ENCODE data around the gene EIF2D.
"Not testable (repeated sequence)": the region's sequence is repeated elsewhere in the genome, so short reads cannot be mapped to it uniquely, and the experiment has no call there.

EIF2D gene

GRCh38 chr1:206651958-206652890, 40.0 kb upstream of the EIF2D start:
- H3K27me3 ChIP-seq (ENCODE audit: control insufficient read depth in 1 of 2, insufficient read depth in 2 of 2, low read length in 2 of 2): no peaks in the 10 kb centered on the region
- no peaks in the 10 kb centered on the region for H3K9me3 ChIP-seq (ENCODE audit: low read length)
- no peaks in the 10 kb centered on the region for H3K4me1 ChIP-seq (ENCODE audit: insufficient read depth, low read length)
- no peak overlapping the region for H3K27ac ChIP-seq (ENCODE audit: low read depth, low read length)
- H3K9ac ChIP-seq (ENCODE audit: low read length): no peak overlapping the region
- no peak overlapping the region for H3K4me3 ChIP-seq (ENCODE audit: low read depth in 1 of 2, low read length in 2 of 2)
- H3K36me3 ChIP-seq (ENCODE audit: insufficient read depth, low read length): peaks cover 14% of the 10 kb centered on the region

GRCh38 chr1:206651014-206651413, 38.7 kb upstream of the EIF2D start:
- H3K9me3 ChIP-seq (ENCODE audit: low read length): no peaks in the 10 kb centered on the region
- H3K27ac ChIP-seq (ENCODE audit: low read depth, low read length): no peak overlapping the region
- H3K27me3 ChIP-seq (ENCODE audit: control insufficient read depth in 1 of 2, insufficient read depth in 2 of 2, low read length in 2 of 2): no peaks in the 10 kb centered on the region
- no peak overlapping the region for H3K9ac ChIP-seq (ENCODE audit: low read length)
- H3K4me3 ChIP-seq (ENCODE audit: low read depth in 1 of 2, low read length in 2 of 2): no peak overlapping the region
- peaks cover 14% of the 10 kb centered on the region for H3K36me3 ChIP-seq (ENCODE audit: insufficient read depth, low read length)
- H3K4me1 ChIP-seq (ENCODE audit: insufficient read depth, low read length): no peaks in the 10 kb centered on the region

- Histone ChIP-seq H3K27ac (ENCODE audit: low read depth, low read length) (no peak overlapping the region), H3K9ac (ENCODE audit: low read length) (no peak overlapping the region), H3K36me3 (ENCODE audit: insufficient read depth, low read length) (peaks cover 14% of the 10 kb centered on the region), H3K9me3 (ENCODE audit: low read length) (no peaks in the 10 kb centered on the region), H3K27me3 (ENCODE audit: control insufficient read depth in 1 of 2, insufficient read depth in 2 of 2, low read length in 2 of 2) (no peaks in the 10 kb centered on the region), H3K4me1 (ENCODE audit: insufficient read depth, low read length) (no peaks in the 10 kb centered on the region), H3K4me3 (ENCODE audit: low read depth in 1 of 2, low read length in 2 of 2) (no peak overlapping the region)
Observed at GRCh38 chr1:206649261-206649921, 37.1 kb upstream of the EIF2D start.

GRCh38 chr1:206647224-206647623, 35.0 kb upstream of the EIF2D start:
- peaks cover 14% of the 10 kb centered on the region for H3K36me3 ChIP-seq (ENCODE audit: insufficient read depth, low read length)
- H3K9ac ChIP-seq (ENCODE audit: low read length): no peak overlapping the region
- no peak overlapping the region for H3K27ac ChIP-seq (ENCODE audit: low read depth, low read length)
- no peaks in the 10 kb centered on the region for H3K4me1 ChIP-seq (ENCODE audit: insufficient read depth, low read length)
- no peaks in the 10 kb centered on the region for H3K9me3 ChIP-seq (ENCODE audit: low read length)
- H3K27me3 ChIP-seq (ENCODE audit: control insufficient read depth in 1 of 2, insufficient read depth in 2 of 2, low read length in 2 of 2): no peaks in the 10 kb centered on the region
- no peak overlapping the region for H3K4me3 ChIP-seq (ENCODE audit: low read depth in 1 of 2, low read length in 2 of 2)

- no peaks in the 10 kb centered on the region for H3K27me3 ChIP-seq (ENCODE audit: control insufficient read depth in 1 of 2, insufficient read depth in 2 of 2, low read length in 2 of 2)
- H3K9ac ChIP-seq (ENCODE audit: low read length): no peak overlapping the region
- no peak overlapping the region for H3K27ac ChIP-seq (ENCODE audit: low read depth, low read length)
- no peaks in the 10 kb centered on the region for H3K4me1 ChIP-seq (ENCODE audit: insufficient read depth, low read length)
- H3K9me3 ChIP-seq (ENCODE audit: low read length): no peaks in the 10 kb centered on the region
- H3K36me3 ChIP-seq (ENCODE audit: insufficient read depth, low read length): peaks cover 14% of the 10 kb centered on the region
- no peak overlapping the region for H3K4me3 ChIP-seq (ENCODE audit: low read depth in 1 of 2, low read length in 2 of 2)
Observed at GRCh38 chr1:206646504-206646903, 34.2 kb upstream of the EIF2D start.

- Histone ChIP-seq H3K27ac (ENCODE audit: low read depth, low read length) (no peak overlapping the region), H3K4me1 (ENCODE audit: insufficient read depth, low read length) (no peaks in the 10 kb centered on the region), H3K9me3 (ENCODE audit: low read length) (no peaks in the 10 kb centered on the region), H3K36me3 (ENCODE audit: insufficient read depth, low read length) (peaks cover 9% of the 10 kb centered on the region), H3K27me3 (ENCODE audit: control insufficient read depth in 1 of 2, insufficient read depth in 2 of 2, low read length in 2 of 2) (no peaks in the 10 kb centered on the region), H3K4me3 (ENCODE audit: low read depth in 1 of 2, low read length in 2 of 2) (no peak overlapping the region), H3K9ac (ENCODE audit: low read length) (no peak overlapping the region)
Observed at GRCh38 chr1:206643118-206643698, 30.9 kb upstream of the EIF2D start.

GRCh38 chr1:206642074-206642473, 29.8 kb upstream of the EIF2D start:
- not testable (repeated sequence) for H3K4me1 ChIP-seq (ENCODE audit: insufficient read depth, low read length); H3K9me3 ChIP-seq (ENCODE audit: low read length); H3K9ac ChIP-seq (ENCODE audit: low read length); H3K4me3 ChIP-seq (ENCODE audit: low read depth in 1 of 2, low read length in 2 of 2); H3K27me3 ChIP-seq (ENCODE audit: control insufficient read depth in 1 of 2, insufficient read depth in 2 of 2, low read length in 2 of 2); H3K27ac ChIP-seq (ENCODE audit: low read depth, low read length); H3K36me3 ChIP-seq (ENCODE audit: insufficient read depth, low read length)

GRCh38 chr1:206637605-206638004, 25.3 kb upstream of the EIF2D start:
- no peak overlapping the region for H3K4me3 ChIP-seq (ENCODE audit: low read depth in 1 of 2, low read length in 2 of 2)
- no peak overlapping the region for H3K9ac ChIP-seq (ENCODE audit: low read length)
- H3K4me1 ChIP-seq (ENCODE audit: insufficient read depth, low read length): peaks cover 9% of the 10 kb centered on the region
- no peaks in the 10 kb centered on the region for H3K27me3 ChIP-seq (ENCODE audit: control insufficient read depth in 1 of 2, insufficient read depth in 2 of 2, low read length in 2 of 2)
- no peaks in the 10 kb centered on the region for H3K36me3 ChIP-seq (ENCODE audit: insufficient read depth, low read length)
- H3K9me3 ChIP-seq (ENCODE audit: low read length): no peaks in the 10 kb centered on the region
- H3K27ac ChIP-seq (ENCODE audit: low read depth, low read length): no peak overlapping the region

- H3K9me3 ChIP-seq (ENCODE audit: low read length): no peaks in the 10 kb centered on the region
- no peak overlapping the region for H3K27ac ChIP-seq (ENCODE audit: low read depth, low read length)
- H3K4me3 ChIP-seq (ENCODE audit: low read depth in 1 of 2, low read length in 2 of 2): no peak overlapping the region
- no peak overlapping the region for H3K9ac ChIP-seq (ENCODE audit: low read length)
- no peaks in the 10 kb centered on the region for H3K27me3 ChIP-seq (ENCODE audit: control insufficient read depth in 1 of 2, insufficient read depth in 2 of 2, low read length in 2 of 2)
- peaks cover 9% of the 10 kb centered on the region for H3K4me1 ChIP-seq (ENCODE audit: insufficient read depth, low read length)
- no peaks in the 10 kb centered on the region for H3K36me3 ChIP-seq (ENCODE audit: insufficient read depth, low read length)
Observed at GRCh38 chr1:206636671-206637070, 24.4 kb upstream of the EIF2D start.

GRCh38 chr1:206635978-206636345, 23.7 kb upstream of the EIF2D start:
- Histone ChIP-seq H3K9ac (ENCODE audit: low read length) (peak overlapping the region; percentile 40), H3K4me3 (ENCODE audit: low read depth in 1 of 2, low read length in 2 of 2) (peak overlapping the region; percentile 63 to 96), H3K36me3 (ENCODE audit: insufficient read depth, low read length) (no peaks in the 10 kb centered on the region), H3K27ac (ENCODE audit: low read depth, low read length) (peak overlapping the region; percentile 84), H3K9me3 (ENCODE audit: low read length) (no peaks in the 10 kb centered on the region), H3K4me1 (ENCODE audit: insufficient read depth, low read length) (peaks cover 9% of the 10 kb centered on the region), H3K27me3 (ENCODE audit: control insufficient read depth in 1 of 2, insufficient read depth in 2 of 2, low read length in 2 of 2) (no peaks in the 10 kb centered on the region)

- Histone ChIP-seq H3K4me1 (ENCODE audit: insufficient read depth, low read length) (peaks cover 9% of the 10 kb centered on the region), H3K9ac (ENCODE audit: low read length) (peak within 1 kb of the TSS; percentile 40)
Observed at GRCh38 chr1:206635080-206635977, 23.1 kb upstream of the EIF2D start, which contains the start of gene DYRK3. TSS of gene DYRK3 (plus strand) at chr1:206635536. CDS start at chr1:206635704, 168 bp downstream.

More at GRCh38 chr1:206635080-206635977, 23.1 kb upstream of the EIF2D start, which contains the start of gene DYRK3:
- H3K9me3 ChIP-seq (ENCODE audit: low read length): no peaks in the 10 kb centered on the region
- no peaks in the 10 kb centered on the region for H3K27me3 ChIP-seq (ENCODE audit: control insufficient read depth in 1 of 2, insufficient read depth in 2 of 2, low read length in 2 of 2)
- H3K4me3 ChIP-seq (ENCODE audit: low read depth in 1 of 2, low read length in 2 of 2): peak within 1 kb of the TSS; percentile 63 to 96
- no peaks in the 10 kb centered on the region for H3K36me3 ChIP-seq (ENCODE audit: insufficient read depth, low read length)
- H3K27ac ChIP-seq (ENCODE audit: low read depth, low read length): peak within 1 kb of the TSS; percentile 84

Measured in muscle layer of colon (tissue), 2 donors.